Measurements from ENCODE around the gene LIN37. TPM values are rescaled to one million over a fixed set of nuclear protein-coding genes. Genes with fewer than 3 reads are reported as not detected.

Gene LIN37
- total and polyA plus RNA-seq, 4 donors = 4.4 to 16.2 (median 13.8) TPM

- Histone ChIP-seq H3K4me3 (no peak overlapping the region), H3K9ac (ENCODE audit: insufficient read depth in 1 of 2, low read length in 2 of 2) (no peak overlapping the region), H3K27ac (ENCODE audit: low read depth in 1 of 2, low read length in 1 of 2) (no peak overlapping the region), H3K4me1 (ENCODE audit: control insufficient read depth in 5 of 5, insufficient read depth in 5 of 5, low read length in 5 of 5) (peaks cover 0 to 14% (median 0%) of the 10 kb centered on the region in 5 donors), H3K9me3 (ENCODE audit: control insufficient read depth in 4 of 4, insufficient read depth in 3 of 4, low read length in 3 of 4) (no peaks in the 10 kb centered on the region), H3K27me3 (ENCODE audit: control insufficient read depth in 3 of 3, insufficient read depth in 3 of 3, low read length in 2 of 3) (no peaks in the 10 kb centered on the region), H3K36me3 (ENCODE audit: control insufficient read depth in 4 of 4, insufficient read depth in 4 of 4, low read length in 4 of 4) (peaks cover 3 to 38% (median 19%) of the 10 kb centered on the region in 4 donors)
- TF ChIP-seq, protein P1, sequence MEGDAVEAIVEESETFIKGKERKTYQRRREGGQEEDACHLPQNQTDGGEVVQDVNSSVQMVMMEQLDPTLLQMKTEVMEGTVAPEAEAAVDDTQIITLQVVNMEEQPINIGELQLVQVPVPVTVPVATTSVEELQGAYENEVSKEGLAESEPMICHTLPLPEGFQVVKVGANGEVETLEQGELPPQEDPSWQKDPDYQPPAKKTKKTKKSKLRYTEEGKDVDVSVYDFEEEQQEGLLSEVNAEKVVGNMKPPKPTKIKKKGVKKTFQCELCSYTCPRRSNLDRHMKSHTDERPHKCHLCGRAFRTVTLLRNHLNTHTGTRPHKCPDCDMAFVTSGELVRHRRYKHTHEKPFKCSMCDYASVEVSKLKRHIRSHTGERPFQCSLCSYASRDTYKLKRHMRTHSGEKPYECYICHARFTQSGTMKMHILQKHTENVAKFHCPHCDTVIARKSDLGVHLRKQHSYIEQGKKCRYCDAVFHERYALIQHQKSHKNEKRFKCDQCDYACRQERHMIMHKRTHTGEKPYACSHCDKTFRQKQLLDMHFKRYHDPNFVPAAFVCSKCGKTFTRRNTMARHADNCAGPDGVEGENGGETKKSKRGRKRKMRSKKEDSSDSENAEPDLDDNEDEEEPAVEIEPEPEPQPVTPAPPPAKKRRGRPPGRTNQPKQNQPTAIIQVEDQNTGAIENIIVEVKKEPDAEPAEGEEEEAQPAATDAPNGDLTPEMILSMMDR (IDR thresholded peaks at IDR 0.05; ENCODE audit: control extremely low read depth, extremely low read depth) = no peak
- no peak for DNase-seq
- no peak for ATAC-seq (ENCODE audit: insufficient read depth, low FRiP score)
- 85 to 87% methylated on average over 2 of the region's 2 CpGs for WGBS, 2 donors
These were observed 9.5 kb upstream of the LIN37 start for GRCh38 chr19:35738887-35739229.

DNA sequence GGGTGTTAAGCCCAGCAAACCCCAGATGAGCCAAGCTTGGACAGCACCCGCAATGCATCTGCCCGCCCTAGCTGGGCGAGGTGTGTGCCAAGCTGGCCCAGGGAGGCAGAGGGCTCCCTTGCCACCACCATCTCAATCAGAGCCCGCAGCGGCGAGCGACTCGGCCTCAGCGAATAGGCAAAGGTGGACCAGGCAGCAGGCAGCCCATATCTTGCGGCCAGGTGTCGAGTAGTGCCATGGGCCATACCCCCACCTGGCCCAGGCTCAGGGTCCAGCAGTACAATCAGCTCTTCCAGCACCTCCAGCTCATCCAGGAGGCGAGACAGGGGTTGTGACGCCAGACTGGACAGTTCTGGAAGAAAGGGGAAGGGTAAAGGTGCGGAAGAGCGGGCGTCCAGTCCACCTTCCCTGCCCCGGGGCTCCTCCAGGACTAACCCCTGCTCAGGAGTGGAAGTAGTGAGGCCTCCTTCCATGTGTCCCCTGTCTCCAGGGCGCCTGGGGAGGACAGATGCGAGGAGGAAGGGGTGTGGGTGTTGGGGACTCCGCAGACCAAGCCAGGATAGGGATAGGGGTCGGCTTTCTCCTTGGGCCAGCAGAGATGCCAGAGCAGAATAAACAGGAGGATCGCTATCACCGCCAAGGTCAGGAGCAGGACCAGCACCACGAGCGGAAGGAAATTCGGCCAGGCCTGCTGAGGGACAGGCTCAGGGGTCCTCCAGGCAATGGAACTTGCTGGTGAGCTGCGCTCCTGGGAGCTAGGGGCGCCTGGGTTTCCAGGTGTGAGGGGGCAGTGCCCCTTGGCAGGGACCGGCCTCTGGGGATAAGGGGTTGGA lies 8.9 kb upstream of the LIN37 start:
- DNase-seq = no peak
- Histone ChIP-seq H3K9ac (ENCODE audit: insufficient read depth in 1 of 2, low read length in 2 of 2) (no peak overlapping the region), H3K36me3 (ENCODE audit: control insufficient read depth in 4 of 4, insufficient read depth in 4 of 4, low read length in 4 of 4) (peaks cover 3 to 35% (median 17%) of the 10 kb centered on the region in 4 donors), H3K4me1 (ENCODE audit: control insufficient read depth in 5 of 5, insufficient read depth in 5 of 5, low read length in 5 of 5) (peaks cover 0 to 19% (median 4%) of the 10 kb centered on the region in 5 donors), H3K9me3 (ENCODE audit: control insufficient read depth in 4 of 4, insufficient read depth in 3 of 4, low read length in 3 of 4) (no peaks in the 10 kb centered on the region), H3K4me3 (no peak overlapping the region), H3K27ac (ENCODE audit: low read depth in 1 of 2, low read length in 1 of 2) (peak overlapping the region in 1 of 2 donors; percentile 62), H3K27me3 (ENCODE audit: control insufficient read depth in 3 of 3, insufficient read depth in 3 of 3, low read length in 2 of 3) (no peaks in the 10 kb centered on the region)
- WGBS, 2 donors = 77 to 84% methylated on average over 29 of the region's 29 CpGs
- TF ChIP-seq, protein P1 (IDR thresholded peaks at IDR 0.05; ENCODE audit: control extremely low read depth, extremely low read depth) = no peak
- no peak for ATAC-seq (ENCODE audit: insufficient read depth, low FRiP score)

DNA sequence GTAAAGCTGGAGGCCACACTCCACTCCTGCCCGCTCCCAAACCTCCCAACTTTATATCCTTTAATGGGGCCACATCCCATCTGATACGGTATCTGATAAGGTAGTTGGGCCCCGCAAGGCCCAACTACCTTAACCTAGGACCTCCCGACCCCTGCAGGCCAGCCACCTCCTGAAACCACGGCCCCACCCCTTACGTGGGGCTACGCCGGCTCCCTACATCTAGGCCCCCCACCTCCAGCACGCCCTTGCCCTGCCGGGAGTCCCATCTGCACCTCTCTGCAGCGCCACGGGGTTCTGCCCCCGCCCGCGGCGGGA lies 8.3 kb upstream of the LIN37 start:
- Histone ChIP-seq H3K4me1 (ENCODE audit: control insufficient read depth in 5 of 5, insufficient read depth in 5 of 5, low read length in 5 of 5) (peaks cover 0 to 22% (median 4%) of the 10 kb centered on the region in 5 donors), H3K9ac (ENCODE audit: insufficient read depth in 1 of 2, low read length in 2 of 2) (peak overlapping the region in 1 of 2 donors; percentile 38), H3K27ac (ENCODE audit: low read depth in 1 of 2, low read length in 1 of 2) (peak overlapping the region; percentile 34 to 81), H3K9me3 (ENCODE audit: control insufficient read depth in 4 of 4, insufficient read depth in 3 of 4, low read length in 3 of 4) (no peaks in the 10 kb centered on the region), H3K4me3 (peak overlapping the region; percentile 56), H3K36me3 (ENCODE audit: control insufficient read depth in 4 of 4, insufficient read depth in 4 of 4, low read length in 4 of 4) (peaks cover 3 to 32% (median 15%) of the 10 kb centered on the region in 4 donors), H3K27me3 (ENCODE audit: control insufficient read depth in 3 of 3, insufficient read depth in 3 of 3, low read length in 2 of 3) (no peaks in the 10 kb centered on the region)
- DNase-seq = no peak
- TF ChIP-seq, protein P1 (IDR thresholded peaks at IDR 0.05; ENCODE audit: control extremely low read depth, extremely low read depth) = no peak
- no peak for ATAC-seq (ENCODE audit: insufficient read depth, low FRiP score)
- WGBS, 2 donors = 5 to 6% methylated on average over 16 of the region's 16 CpGs

All from lung (tissue), 12 donors.